Stimulated activated CD4-positive, alpha-beta T cell treated with anti-CD3 and anti-CD28 coated beads, Interleukin-1b, Interleukin-23, amount 100 ng/mL, for 48 hours (primary cell): ENCODE measurements around the gene TAF11.
"Not testable (repeated sequence)": the region's sequence is repeated elsewhere in the genome, so short reads cannot be mapped to it uniquely, and the experiment has no call there.

Source experiments
- DNase-seq: peaks from one replicate; pipeline ENCODE4 v3.0.0-alpha.2; 2020

The TAF11 gene

DNA sequence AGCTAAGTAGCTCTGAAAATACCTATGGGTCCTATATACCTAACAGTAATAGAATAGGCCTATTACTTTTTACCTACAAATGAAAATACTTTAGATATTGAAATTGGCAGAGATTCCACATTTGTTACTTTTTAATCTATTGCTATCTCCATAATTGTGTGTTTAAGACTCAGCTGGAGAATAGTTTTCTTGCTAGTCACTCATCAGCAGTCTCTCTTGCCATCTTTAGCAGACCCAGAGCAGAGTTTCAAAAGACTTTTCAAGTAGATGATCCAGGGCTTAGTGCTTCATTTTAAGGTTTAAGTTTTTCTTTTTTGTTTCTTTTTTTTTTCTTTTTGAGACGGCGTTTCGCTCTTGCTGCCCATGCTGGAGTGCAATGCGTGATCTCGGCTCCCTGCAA lies 14.1 kb upstream of the TAF11 start:
- no peak for DNase-seq

- DNase-seq, result no peak
Measured at GRCh38 chr6:34900321-34901031, 12.6 kb upstream of the TAF11 start.

GRCh38 chr6:34899748-34900147 lies 11.9 kb upstream of the TAF11 start:
- not testable (repeated sequence) for DNase-seq

GRCh38 chr6:34897716-34898115 lies 9.9 kb upstream of the TAF11 start:
- no peak for DNase-seq

GRCh38 chr6:34897130-34897529 lies 9.3 kb upstream of the TAF11 start:
- DNase-seq, result no peak

GRCh38 chr6:34894693-34895092 lies 6.9 kb upstream of the TAF11 start:
- no peak for DNase-seq

- no peak for DNase-seq
Measured at GRCh38 chr6:34891296-34891695, 3.5 kb upstream of the TAF11 start.

- DNase-seq, result no peak
Measured at GRCh38 chr6:34890533-34890925, 2.7 kb upstream of the TAF11 start.

DNA sequence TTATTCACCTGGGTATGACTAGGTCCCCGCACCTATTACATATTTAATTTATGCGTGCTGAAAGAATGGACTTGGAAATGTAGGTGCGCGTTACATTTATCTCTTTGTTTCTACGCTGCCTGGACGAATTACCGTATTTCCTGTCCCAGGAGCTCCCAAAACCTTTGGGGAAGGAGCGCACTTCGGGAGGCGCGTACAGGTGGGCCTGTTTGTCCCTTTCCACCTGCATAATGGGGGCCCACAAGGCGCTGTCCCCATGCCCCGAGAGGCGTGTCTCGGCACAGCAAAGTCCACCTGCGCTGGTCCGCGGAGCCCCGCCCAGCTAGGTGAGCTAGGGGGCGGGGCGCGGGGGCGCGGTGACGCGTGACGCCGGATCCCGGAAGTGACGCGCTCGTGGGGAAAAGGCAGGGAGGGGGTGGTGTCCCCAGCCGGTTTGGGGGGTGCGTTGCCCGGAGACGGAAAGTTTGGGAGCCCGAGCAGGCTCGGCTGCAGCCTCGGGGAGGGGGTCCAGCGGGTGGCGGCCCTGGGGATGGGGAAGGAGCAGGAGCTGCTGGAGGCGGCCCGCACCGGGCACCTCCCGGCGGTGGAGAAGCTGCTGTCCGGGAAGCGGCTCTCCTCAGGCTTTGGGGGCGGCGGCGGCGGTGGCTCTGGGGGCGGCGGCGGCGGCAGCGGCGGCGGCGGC lies 1.2 kb upstream of the TAF11 start, which contains the start of gene ANKS1A:
TSS of gene ANKS1A (plus strand) at position 382 of the 682 bp plus-strand sequence. CDS start at position 530, 148 bp downstream.
- DNase-seq, result peak; percentile 87

DNA sequence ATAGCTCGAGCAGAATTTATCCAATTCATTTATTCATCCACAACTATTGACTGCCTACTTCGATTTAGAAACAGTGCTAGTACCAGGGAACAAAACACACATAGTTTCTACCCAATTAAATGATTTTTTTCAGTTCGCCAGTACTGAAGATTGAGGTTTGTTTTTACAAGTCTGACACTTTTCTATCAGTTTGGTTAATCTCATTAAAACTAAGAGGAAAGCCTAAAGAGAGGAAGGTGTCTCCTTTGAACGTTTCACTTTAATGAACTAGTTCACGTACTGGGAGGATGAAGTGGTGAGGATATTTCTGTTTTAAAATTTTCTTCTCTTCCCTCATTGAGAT lies 643 bp upstream of the TAF11 start:
- no peak for DNase-seq

- DNase-seq, result not testable (repeated sequence)
Measured at GRCh38 chr6:34885837-34886236, 2.0 kb downstream of the TAF11 start.

DNA sequence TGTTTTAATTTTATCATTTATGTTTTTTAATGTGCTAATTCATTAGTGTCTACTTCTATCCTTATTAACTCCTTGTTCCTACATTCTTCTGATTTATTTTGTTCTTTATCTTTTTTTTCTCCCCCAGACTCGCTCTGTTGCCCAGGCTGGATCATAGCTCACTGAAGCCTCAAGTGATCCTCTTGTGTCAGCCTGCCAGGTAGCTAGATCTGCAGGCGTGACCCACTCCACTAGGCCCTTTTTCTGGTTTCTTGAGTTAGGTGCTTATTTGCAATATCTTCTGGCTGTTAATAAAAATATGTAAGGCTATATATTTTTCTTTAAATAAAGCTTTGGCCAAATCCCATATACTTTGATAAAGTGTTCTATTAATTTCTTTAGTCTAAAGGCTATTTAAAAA lies 2.8 kb downstream of the TAF11 start:
- no peak for DNase-seq

GRCh38 chr6:34884073-34884472 lies 3.8 kb downstream of the TAF11 start:
- DNase-seq, result not testable (repeated sequence)

DNA sequence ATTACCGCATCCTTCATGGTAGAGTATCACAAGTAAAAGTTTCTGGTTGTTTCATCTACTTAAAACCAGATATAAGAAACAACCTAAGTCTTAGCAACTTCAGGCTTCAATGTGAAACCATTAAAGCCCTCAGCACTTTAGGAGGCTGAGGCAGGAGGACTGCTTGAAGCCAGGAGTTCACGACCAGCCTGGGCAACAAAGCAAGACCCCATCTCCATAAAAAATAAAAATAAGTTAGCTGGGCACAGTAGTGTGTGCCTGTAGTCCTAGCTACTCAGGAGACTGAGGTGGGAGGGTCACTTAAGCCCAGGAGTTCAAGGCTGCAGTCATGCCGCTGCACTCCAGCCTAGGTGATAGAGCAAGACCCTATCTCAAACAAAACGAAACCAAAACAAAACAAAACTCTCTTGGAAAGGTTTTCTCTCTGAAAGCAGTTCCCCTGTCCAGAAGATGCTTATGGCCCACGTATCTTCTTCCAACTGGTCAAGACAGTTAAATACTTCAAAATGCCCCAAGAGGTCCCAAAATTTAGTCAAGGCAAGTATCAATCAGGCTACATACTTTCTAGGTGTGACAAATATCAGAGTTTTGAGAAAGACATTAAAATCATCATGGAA lies 9.9 kb downstream of the TAF11 start:
- DNase-seq, result no peak

DNA sequence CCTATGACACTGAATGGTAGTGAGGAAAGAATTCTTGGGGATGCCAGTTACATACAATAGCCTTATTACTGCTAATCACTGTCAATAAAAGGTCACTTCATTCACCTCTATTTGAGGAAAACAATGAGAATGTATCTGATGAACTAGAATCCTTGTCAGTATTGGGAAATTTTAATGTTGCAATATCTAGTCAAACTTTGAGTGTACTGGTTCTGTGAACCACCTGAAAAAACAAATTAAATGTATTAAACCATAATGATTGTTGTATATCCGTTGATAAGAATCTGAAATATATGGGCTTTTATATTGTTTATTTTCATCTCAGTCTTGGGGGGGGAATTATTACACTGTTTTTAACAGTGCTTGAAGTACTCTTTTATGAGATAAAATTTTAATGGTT lies 10.6 kb downstream of the TAF11 start:
- DNase-seq, result no peak

GRCh38 chr6:34876472-34876871 lies 11.4 kb downstream of the TAF11 start:
- no peak for DNase-seq

- DNase-seq, result no peak
Measured at GRCh38 chr6:34875292-34876213, 12.3 kb downstream of the TAF11 start.

DNA sequence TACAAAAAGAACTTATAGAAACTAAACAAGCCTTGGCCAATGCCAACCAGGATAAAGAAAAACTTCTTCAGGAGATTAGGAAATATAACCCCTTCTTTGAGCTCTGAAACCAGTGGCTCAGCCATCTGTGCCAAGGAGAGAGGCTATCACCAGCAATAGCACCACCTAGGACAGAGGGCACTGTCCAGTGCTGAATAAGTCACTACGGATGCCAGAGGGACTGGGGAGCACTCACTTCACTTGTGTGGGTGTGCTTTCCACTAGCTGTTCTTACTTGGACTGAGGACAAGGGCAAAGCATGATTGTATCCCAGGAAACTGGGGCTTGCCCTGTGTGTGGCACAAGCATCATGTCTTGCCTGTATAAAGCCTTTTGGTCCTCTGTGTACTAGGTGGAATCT lies 15.5 kb downstream of the TAF11 start:
- no peak for DNase-seq

- no peak for DNase-seq
Measured at GRCh38 chr6:34871853-34872252, 16.0 kb downstream of the TAF11 start.

GRCh38 chr6:34867484-34867883 lies 20.4 kb downstream of the TAF11 start:
- no peak for DNase-seq

- DNase-seq, result no peak
Measured at GRCh38 chr6:34866509-34866908, 21.3 kb downstream of the TAF11 start.

- no peak for DNase-seq
Measured at GRCh38 chr6:34865107-34865506, 22.7 kb downstream of the TAF11 start.

DNA sequence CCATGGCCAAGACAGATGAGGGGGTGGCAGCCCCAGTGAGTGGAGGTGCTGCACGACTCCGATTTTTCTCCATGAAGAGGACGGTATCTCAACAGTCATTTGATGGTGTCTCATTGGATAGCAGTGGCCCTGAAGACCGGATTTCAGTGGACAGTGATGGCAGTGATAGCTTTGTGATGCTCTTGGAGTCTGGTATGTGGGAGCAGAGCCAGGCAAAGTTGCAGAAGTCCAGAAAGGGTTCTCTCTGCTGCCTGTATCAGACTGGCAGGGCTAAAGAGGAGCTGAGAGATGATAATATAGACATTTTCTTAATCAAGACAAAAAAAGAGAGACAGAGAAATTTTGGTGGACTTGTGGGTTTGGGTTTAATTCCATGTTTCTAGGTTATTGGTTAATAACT lies 23.8 kb downstream of the TAF11 start:
- no peak for DNase-seq
